ENCODE results near the gene KLC3.

Gene KLC3

DNA sequence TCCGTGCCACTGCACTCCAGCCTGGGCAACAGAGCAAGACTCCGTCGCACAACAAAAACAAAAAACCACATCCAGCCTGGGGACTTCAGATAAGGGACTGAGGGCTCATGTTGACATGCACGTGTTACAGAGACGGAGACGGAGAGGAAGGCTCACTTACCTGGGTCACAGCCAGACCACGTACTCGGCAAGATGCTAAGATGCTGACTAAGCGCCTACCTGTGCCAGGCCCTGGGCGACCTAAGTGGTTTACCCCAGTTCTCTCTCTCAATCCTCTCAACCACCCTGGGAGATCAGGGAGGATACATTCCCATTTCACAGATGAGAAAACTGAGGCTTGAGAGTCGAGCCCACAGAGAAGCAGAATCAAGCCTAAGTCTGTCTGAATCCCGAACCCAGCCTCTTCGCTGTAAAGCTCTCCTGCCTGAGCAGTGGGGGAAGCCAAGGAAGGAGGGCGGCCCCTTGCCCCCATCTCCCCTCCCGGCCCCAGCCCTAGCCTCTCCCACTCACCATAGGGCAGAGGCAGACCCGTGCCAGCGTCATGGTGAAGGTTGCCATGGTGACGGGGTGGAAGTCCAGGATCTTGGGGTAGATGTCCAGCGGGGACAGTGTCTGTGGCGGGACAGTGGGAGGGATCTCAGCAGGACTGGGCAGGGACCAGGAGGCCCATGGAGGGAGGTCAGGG is 16.4 kb downstream of the KLC3 start:
- TF ChIP-seq, protein P1, sequence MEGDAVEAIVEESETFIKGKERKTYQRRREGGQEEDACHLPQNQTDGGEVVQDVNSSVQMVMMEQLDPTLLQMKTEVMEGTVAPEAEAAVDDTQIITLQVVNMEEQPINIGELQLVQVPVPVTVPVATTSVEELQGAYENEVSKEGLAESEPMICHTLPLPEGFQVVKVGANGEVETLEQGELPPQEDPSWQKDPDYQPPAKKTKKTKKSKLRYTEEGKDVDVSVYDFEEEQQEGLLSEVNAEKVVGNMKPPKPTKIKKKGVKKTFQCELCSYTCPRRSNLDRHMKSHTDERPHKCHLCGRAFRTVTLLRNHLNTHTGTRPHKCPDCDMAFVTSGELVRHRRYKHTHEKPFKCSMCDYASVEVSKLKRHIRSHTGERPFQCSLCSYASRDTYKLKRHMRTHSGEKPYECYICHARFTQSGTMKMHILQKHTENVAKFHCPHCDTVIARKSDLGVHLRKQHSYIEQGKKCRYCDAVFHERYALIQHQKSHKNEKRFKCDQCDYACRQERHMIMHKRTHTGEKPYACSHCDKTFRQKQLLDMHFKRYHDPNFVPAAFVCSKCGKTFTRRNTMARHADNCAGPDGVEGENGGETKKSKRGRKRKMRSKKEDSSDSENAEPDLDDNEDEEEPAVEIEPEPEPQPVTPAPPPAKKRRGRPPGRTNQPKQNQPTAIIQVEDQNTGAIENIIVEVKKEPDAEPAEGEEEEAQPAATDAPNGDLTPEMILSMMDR (IDR thresholded peaks at IDR 0.05; ENCODE audit: low read depth, low read length, missing control alignments) = no peak
- H3K4me3 ChIP-seq (replicated peaks; ENCODE audit: low read depth, low read length) = no peak overlapping the region
- DNase-seq (ENCODE audit: extremely low read depth, low read depth) = no peak

GRCh38 chr19:45357445-45357783 is 16.9 kb downstream of the KLC3 start:
- DNase-seq (ENCODE audit: extremely low read depth, low read depth) = no peak
- TF ChIP-seq, protein P1 (IDR thresholded peaks at IDR 0.05; ENCODE audit: low read depth, low read length, missing control alignments) = no peak
- H3K4me3 ChIP-seq (replicated peaks; ENCODE audit: low read depth, low read length) = no peak overlapping the region

DNA sequence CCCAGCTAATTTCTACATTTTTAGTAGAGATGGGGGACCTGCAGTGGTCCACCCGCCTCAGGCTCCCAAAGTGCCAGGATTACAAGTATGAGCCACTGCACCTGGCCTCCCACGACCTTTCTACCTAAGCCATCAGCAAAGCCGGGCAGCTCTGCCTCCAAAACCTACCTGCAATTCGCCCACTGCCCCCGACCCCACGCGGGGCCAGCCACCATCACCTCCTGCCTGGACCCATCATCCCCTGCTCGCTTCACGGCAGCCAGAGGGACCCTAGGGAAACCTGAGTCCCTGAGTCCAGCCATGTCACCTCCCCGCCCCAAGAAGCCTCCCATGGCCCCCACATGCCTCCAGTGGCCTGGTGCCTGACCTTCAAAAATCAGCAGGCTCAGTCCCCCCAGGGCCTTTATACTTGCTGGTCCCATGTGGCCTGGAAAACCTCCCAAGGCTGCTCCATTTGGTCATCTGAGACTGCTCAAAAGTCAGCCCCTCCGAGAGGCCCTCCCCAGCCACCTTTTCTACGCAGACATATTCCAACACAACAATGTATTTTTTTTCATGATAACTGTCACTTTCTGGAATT is 17.8 kb downstream of the KLC3 start:
- TF ChIP-seq, protein P1 (IDR thresholded peaks at IDR 0.05; ENCODE audit: low read depth, low read length, missing control alignments) = no peak
- no peak overlapping the region for H3K4me3 ChIP-seq (replicated peaks; ENCODE audit: low read depth, low read length)
- DNase-seq (ENCODE audit: extremely low read depth, low read depth) = no peak

DNA sequence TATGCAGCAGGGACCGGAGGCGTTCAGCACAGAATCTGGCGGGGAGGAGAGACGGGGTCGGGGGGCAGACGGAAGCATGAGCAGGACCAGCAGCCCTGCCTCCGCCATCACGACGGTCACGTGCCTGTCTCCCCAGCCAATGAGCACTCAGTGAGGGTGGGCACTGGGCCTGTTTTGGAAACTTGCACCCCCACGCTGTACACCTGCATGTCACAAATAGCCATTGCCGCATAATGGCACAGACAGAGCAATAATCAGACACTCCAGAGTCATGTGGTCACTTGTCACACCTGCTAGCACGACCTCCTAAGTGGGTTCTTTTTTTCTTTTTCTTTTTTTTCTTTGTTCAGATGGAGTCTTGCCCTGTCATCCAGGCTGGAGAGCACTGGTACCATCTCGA is 21.1 kb downstream of the KLC3 start:
- no peak for DNase-seq (ENCODE audit: extremely low read depth, low read depth)
- TF ChIP-seq, protein P1 (IDR thresholded peaks at IDR 0.05; ENCODE audit: low read depth, low read length, missing control alignments) = no peak
- H3K4me3 ChIP-seq (replicated peaks; ENCODE audit: low read depth, low read length) = no peak overlapping the region

- H3K4me3 ChIP-seq (replicated peaks; ENCODE audit: low read depth, low read length) = no peak overlapping the region
- no peak for DNase-seq (ENCODE audit: extremely low read depth, low read depth)
- TF ChIP-seq, protein P1 (IDR thresholded peaks at IDR 0.05; ENCODE audit: low read depth, low read length, missing control alignments) = no peak
These were observed 21.7 kb downstream of the KLC3 start for GRCh38 chr19:45362291-45362690.

GRCh38 chr19:45363861-45364459 is 23.4 kb downstream of the KLC3 start:
- TF ChIP-seq, protein P1 (IDR thresholded peaks at IDR 0.05; ENCODE audit: low read depth, low read length, missing control alignments) = no peak

More at GRCh38 chr19:45363861-45364459, 23.4 kb downstream of the KLC3 start:
- no peak overlapping the region for H3K4me3 ChIP-seq (replicated peaks; ENCODE audit: low read depth, low read length)
- DNase-seq (ENCODE audit: extremely low read depth, low read depth) = no peak
